DND-41 (cell line): ENCODE measurements around the gene GRIK4.

ENCODE experiments used
- ATAC-seq: fragments of 200-7000 bp; cut with Tn5 transposase; 3 replicates; pipeline ENCODE4 v1.9.1; 2021; ENCODE audit warnings: low read depth; ENCODE audit not compliant: insufficient read depth
- DNase-seq: peaks from one replicate; pipeline ENCODE4 v3.0.0-alpha.2; 2020
- H2AFZ ChIP-seq: 2 replicates; pipeline ENCODE4 v1.6.0; 2012; ENCODE audit warnings: low read depth, low read length
- H3K27ac ChIP-seq: 2 replicates; pipeline ENCODE4 v1.5.1; 2012; ENCODE audit warnings: low read length, inconsistent platforms
- H3K27me3 ChIP-seq: fragments of 200-600 bp; sonication (generic); 2 replicates; pipeline ENCODE4 v1.6.0; 2012; ENCODE audit warnings: low read length, mild to moderate bottlenecking, inconsistent platforms; ENCODE audit not compliant: insufficient read depth, poor library complexity
- H3K36me3 ChIP-seq: 2 replicates; pipeline ENCODE4 v1.5.1; 2012; ENCODE audit warnings: low read length, inconsistent platforms; ENCODE audit not compliant: insufficient read depth
- H3K4me1 ChIP-seq: 2 replicates; pipeline ENCODE4 v1.5.1; 2012; ENCODE audit warnings: mild to moderate bottlenecking, low read length; ENCODE audit not compliant: insufficient read depth
- H3K4me2 ChIP-seq: 2 replicates; pipeline ENCODE4 v1.6.0; 2012; ENCODE audit warnings: mild to moderate bottlenecking, moderate library complexity, low read length, inconsistent platforms; ENCODE audit not compliant: insufficient read depth
- H3K4me3 ChIP-seq, 2 experiments: fragments of 200-600 bp in 1 of 2; shearing (Covaris generic) in 1 of 2; 2 replicates each; pipeline ENCODE4 v1.5.1; 2012 to 2016; ENCODE audit warnings: inconsistent platforms in 2 of 2, low read length in 2 of 2, mild to moderate bottlenecking in 2 of 2, low read depth in 1 of 2, moderate library complexity in 1 of 2
- H3K79me2 ChIP-seq: 2 replicates; pipeline ENCODE4 v1.6.0; 2012; ENCODE audit warnings: low read length, inconsistent platforms; ENCODE audit not compliant: insufficient read depth
- H3K9ac ChIP-seq: 2 replicates; pipeline ENCODE4 v1.6.0; 2012; ENCODE audit warnings: low read depth, mild to moderate bottlenecking, inconsistent platforms, low read length, moderate library complexity
- H3K9me3 ChIP-seq: 2 replicates; pipeline ENCODE4 v1.5.1; 2012; ENCODE audit warnings: low read length, moderate library complexity, mild to moderate bottlenecking, inconsistent platforms; ENCODE audit not compliant: insufficient read depth, severe bottlenecking
- H4K20me1 ChIP-seq: 2 replicates; pipeline ENCODE4 v1.6.0; 2012; ENCODE audit warnings: low read length; ENCODE audit not compliant: insufficient read depth
- EZH2 ChIP-seq: IDR thresholded peaks from 3 replicates; pipeline ENCODE4 v1.6.1; 2012; ENCODE audit warnings: borderline replicate concordance, low read depth, mild to moderate bottlenecking, moderate library complexity, low read length, inconsistent platforms; ENCODE audit not compliant: severe bottlenecking
- TF ChIP-seq, protein P1 (sequence below): IDR thresholded peaks from 2 replicates; pipeline ENCODE4 v1.5.1; 2012; ENCODE audit warnings: borderline replicate concordance, low read length, moderate library complexity, mild to moderate bottlenecking; ENCODE audit not compliant: poor library complexity, severe bottlenecking; ENCODE audit errors: extremely low read depth

GRIK4 gene

DNA sequence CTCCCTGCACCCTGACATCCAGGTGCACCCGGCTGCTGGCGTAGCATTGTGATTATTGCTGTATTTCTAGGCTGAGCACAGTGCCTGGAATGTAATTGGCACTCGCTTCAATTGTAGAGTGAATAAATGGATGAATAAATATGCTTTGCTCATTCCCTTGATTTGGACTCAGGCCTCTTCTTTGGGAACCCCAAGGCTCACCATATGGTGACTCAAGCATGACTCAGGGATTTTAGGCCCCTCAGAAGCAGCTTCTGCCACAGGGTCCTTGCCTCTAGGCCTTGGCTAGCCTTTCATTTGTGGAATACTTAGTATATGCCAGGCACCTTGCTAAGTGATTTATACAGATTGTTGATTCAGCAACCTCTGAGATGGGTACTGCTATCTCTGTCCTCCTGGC is 78.9 kb downstream of the GRIK4 start:
- Histone ChIP-seq H2AFZ (no peak overlapping the region), H3K9me3 (no peaks in the 10 kb centered on the region), H3K36me3 (no peaks in the 10 kb centered on the region), H3K27me3 (peaks cover 22% of the 10 kb centered on the region), H3K4me2 (no peak overlapping the region), H3K27ac (no peak overlapping the region), H3K4me1 (no peaks in the 10 kb centered on the region), H3K4me3 (no peak overlapping the region), H4K20me1 (no peaks in the 10 kb centered on the region), H3K9ac (no peak overlapping the region), H3K79me2 (no peaks in the 10 kb centered on the region)
- TF ChIP-seq, protein P1, sequence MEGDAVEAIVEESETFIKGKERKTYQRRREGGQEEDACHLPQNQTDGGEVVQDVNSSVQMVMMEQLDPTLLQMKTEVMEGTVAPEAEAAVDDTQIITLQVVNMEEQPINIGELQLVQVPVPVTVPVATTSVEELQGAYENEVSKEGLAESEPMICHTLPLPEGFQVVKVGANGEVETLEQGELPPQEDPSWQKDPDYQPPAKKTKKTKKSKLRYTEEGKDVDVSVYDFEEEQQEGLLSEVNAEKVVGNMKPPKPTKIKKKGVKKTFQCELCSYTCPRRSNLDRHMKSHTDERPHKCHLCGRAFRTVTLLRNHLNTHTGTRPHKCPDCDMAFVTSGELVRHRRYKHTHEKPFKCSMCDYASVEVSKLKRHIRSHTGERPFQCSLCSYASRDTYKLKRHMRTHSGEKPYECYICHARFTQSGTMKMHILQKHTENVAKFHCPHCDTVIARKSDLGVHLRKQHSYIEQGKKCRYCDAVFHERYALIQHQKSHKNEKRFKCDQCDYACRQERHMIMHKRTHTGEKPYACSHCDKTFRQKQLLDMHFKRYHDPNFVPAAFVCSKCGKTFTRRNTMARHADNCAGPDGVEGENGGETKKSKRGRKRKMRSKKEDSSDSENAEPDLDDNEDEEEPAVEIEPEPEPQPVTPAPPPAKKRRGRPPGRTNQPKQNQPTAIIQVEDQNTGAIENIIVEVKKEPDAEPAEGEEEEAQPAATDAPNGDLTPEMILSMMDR: no peak
- TF ChIP-seq EZH2: no peak
- DNase-seq (no peak), ATAC-seq (no peak)

DNA sequence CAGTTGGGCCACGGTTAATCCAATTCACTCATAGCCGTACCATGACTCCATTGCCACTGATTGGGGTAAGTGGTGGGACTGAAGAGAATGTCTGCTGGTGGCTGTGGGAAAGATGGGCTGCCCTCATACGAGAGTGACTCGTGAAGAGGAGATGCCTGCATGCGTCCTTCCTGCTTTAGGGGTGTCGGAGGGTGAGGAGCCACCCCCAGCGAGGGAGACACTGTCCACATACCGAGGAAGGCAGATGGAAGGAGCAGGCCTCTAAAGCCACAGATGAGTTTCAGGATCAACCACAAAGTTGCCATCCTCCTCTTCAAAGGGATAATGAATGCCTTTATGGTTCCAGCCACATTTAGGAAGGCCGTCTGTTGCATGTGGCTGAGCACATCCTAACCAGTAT is 83.2 kb downstream of the GRIK4 start:
- H3K27me3 ChIP-seq: peaks cover 8% of the 10 kb centered on the region
- no peak for ATAC-seq
- no peaks in the 10 kb centered on the region for H3K36me3 ChIP-seq
- H3K27ac ChIP-seq: no peak overlapping the region
- H3K4me3 ChIP-seq: no peak overlapping the region
- no peaks in the 10 kb centered on the region for H3K9me3 ChIP-seq
- H3K79me2 ChIP-seq: no peaks in the 10 kb centered on the region
- H3K4me2 ChIP-seq: no peak overlapping the region
- TF ChIP-seq, protein P1: no peak
- no peak for TF ChIP-seq EZH2
- no peaks in the 10 kb centered on the region for H3K4me1 ChIP-seq
- DNase-seq: no peak
- no peaks in the 10 kb centered on the region for H4K20me1 ChIP-seq
- no peak overlapping the region for H3K9ac ChIP-seq
- no peak overlapping the region for H2AFZ ChIP-seq

DNA sequence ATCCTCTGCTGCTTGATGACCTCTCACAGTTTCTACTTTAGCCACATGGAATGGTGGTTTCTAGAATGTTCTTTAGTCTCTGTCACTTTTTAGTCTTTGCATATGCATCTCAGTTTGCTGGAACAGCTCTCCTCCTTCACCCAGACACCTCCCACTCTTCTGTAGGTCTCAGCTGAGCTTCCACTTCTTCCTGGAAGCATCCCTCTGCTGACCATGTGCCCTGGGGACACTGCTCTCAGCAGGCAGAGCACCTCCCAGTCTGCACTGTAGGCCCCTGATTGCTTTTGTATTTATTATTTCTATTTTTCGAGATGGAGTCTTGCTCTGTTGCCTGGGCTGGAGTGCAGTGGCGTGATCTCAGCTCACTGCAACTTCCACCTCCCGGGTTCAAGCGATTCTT is 84.0 kb downstream of the GRIK4 start:
- DNase-seq: no peak
- Histone ChIP-seq H3K4me1 (no peaks in the 10 kb centered on the region), H3K79me2 (no peaks in the 10 kb centered on the region), H3K27me3 (peaks cover 4% of the 10 kb centered on the region), H3K36me3 (no peaks in the 10 kb centered on the region), H3K9me3 (no peaks in the 10 kb centered on the region), H4K20me1 (no peaks in the 10 kb centered on the region), H2AFZ (no peak overlapping the region), H3K9ac (no peak overlapping the region), H3K4me3 (no peak overlapping the region), H3K4me2 (no peak overlapping the region), H3K27ac (no peak overlapping the region)
- TF ChIP-seq, protein P1: no peak
- TF ChIP-seq EZH2: no peak
- ATAC-seq: no peak
